Dedifferentiated amniotic fluid mesenchymal stem cell (primary cell): ENCODE measurements around the gene SLC38A2.
A peak's percentile ranks its signal among the peaks of the same experiment; 100 is the strongest.
"Not testable (repeated sequence)": the region's sequence is repeated elsewhere in the genome, so short reads cannot be mapped to it uniquely, and the experiment has no call there.

Source experiments
- DNase-seq: peaks from one replicate; pipeline ENCODE4 v3.0.0-alpha.2; 2016; ENCODE audit errors: extremely low spot score

Gene SLC38A2

GRCh38 chr12:46360908-46361666 is 11.5 kb downstream of the SLC38A2 start:
- no peak for DNase-seq

- DNase-seq, result no peak
Observed at GRCh38 chr12:46360370-46360769, 12.2 kb downstream of the SLC38A2 start.

- DNase-seq, result no peak
Observed at GRCh38 chr12:46359667-46360280, 12.8 kb downstream of the SLC38A2 start.

GRCh38 chr12:46358791-46359666 is 13.5 kb downstream of the SLC38A2 start:
- DNase-seq, result no peak

- DNase-seq, result no peak
Observed at GRCh38 chr12:46358325-46358700, 14.3 kb downstream of the SLC38A2 start.

GRCh38 chr12:46357438-46358324 is 14.9 kb downstream of the SLC38A2 start:
- DNase-seq, result peak; percentile 70

GRCh38 chr12:46356655-46357437 is 15.7 kb downstream of the SLC38A2 start:
- DNase-seq, result peak; percentile 62

GRCh38 chr12:46354802-46355199 is 17.8 kb downstream of the SLC38A2 start:
- DNase-seq, result no peak

GRCh38 chr12:46354111-46354801 is 18.3 kb downstream of the SLC38A2 start:
- no peak for DNase-seq

- peak; percentile 34 for DNase-seq
Observed at GRCh38 chr12:46351886-46352650, 20.5 kb downstream of the SLC38A2 start.

- DNase-seq, result no peak
Observed at GRCh38 chr12:46351138-46351537, 21.4 kb downstream of the SLC38A2 start.

- no peak for DNase-seq
Observed at GRCh38 chr12:46349253-46349652, 23.3 kb downstream of the SLC38A2 start.

- no peak for DNase-seq
Observed at GRCh38 chr12:46343118-46343852, 29.3 kb downstream of the SLC38A2 start.

- no peak for DNase-seq
Observed at GRCh38 chr12:46342562-46343033, 30.0 kb downstream of the SLC38A2 start.

GRCh38 chr12:46339051-46339450 is 33.5 kb downstream of the SLC38A2 start:
- DNase-seq, result no peak

GRCh38 chr12:46332260-46332659 is 40.3 kb downstream of the SLC38A2 start:
- DNase-seq, result peak; percentile 35

GRCh38 chr12:46325075-46325474 is 47.5 kb downstream of the SLC38A2 start:
- not testable (repeated sequence) for DNase-seq

- DNase-seq, result no peak
Observed at GRCh38 chr12:46320731-46321130, 51.8 kb downstream of the SLC38A2 start.
